ENCODE data around the gene CHMP2A.

GRCh38 chr19:58586133-58586765 lies 31.3 kb upstream of the CHMP2A start:
- TF ChIP-seq CTCF (IDR thresholded peaks at IDR 0.05; ENCODE audit: insufficient read depth, low read length, poor library complexity, severe bottlenecking) (no peak), EZH2phosphoT487 (conservative IDR thresholded peaks at IDR 0.05; ENCODE audit: low read length) (no peak)

Data from SU-DHL-6 (cell line).